K562 (cell line): ENCODE data around the gene CAPN5. TPM values are rescaled to one million over a fixed set of nuclear protein-coding genes. Genes with fewer than 3 reads are reported as not detected.
A peak's percentile ranks its signal among the peaks of the same experiment; 100 is the strongest.

Experiments used
- BRCA1 ChIP-seq, 2 experiments: fragments of 450-650 bp in 1 of 2; sonication (generic) in 1 of 2; formaldehyde crosslinking in 1 of 2; IDR thresholded peaks; 2 replicates each; pipeline versions ENCODE4 v1.5.0 to v1.6.1; 2017 to 2020; ENCODE audit warnings: mild to moderate bottlenecking in 1 of 2, missing genetic modification reagents in 1 of 2
- CBX8 ChIP-seq: fragments of 200-600 bp; sonication (generic); IDR thresholded peaks from 2 replicates; pipeline ENCODE4 v1.6.1; 2012; ENCODE audit warnings: borderline replicate concordance, mixed run types, low read depth, mild to moderate bottlenecking, moderate library complexity, mixed read lengths, low read length, control low read depth, inconsistent platforms; ENCODE audit not compliant: poor library complexity, severe bottlenecking; ENCODE audit errors: extremely low read depth
- ELF2 ChIP-seq: fragments of 250-450 bp; sonication (Bioruptor Pico); IDR thresholded peaks from 2 replicates; pipeline ENCODE4 v1.5.0; 2021; ENCODE audit warnings: mild to moderate bottlenecking
- ELF4 ChIP-seq: fragments of 450-650 bp; formaldehyde crosslinking; IDR thresholded peaks from 2 replicates; pipeline ENCODE4 v1.4.0; 2022; ENCODE audit warnings: missing genetic modification characterization
- EP300 ChIP-seq: IDR thresholded peaks from 2 replicates; pipeline ENCODE4 v1.6.1; 2012; ENCODE audit warnings: low read length, improper control_type of control experiment
- FOXK1 ChIP-seq: sonication (generic); formaldehyde crosslinking; IDR thresholded peaks from 2 replicates; pipeline ENCODE4 v1.8.0; 2022; ENCODE audit warnings: missing genetic modification reagents, mild to moderate bottlenecking, borderline replicate concordance
- MAFK ChIP-seq: IDR thresholded peaks from 2 replicates; pipeline ENCODE4 v1.6.1; 2011; ENCODE audit warnings: low read length, improper control_type of control experiment
- MXI1 ChIP-seq: IDR thresholded peaks from 2 replicates; pipeline ENCODE4 v1.6.1; 2011; ENCODE audit warnings: low read depth, mild to moderate bottlenecking, improper control_type of control experiment, low read length
- NFXL1 ChIP-seq: fragments of 450-650 bp; formaldehyde crosslinking; IDR thresholded peaks from 2 replicates; pipeline ENCODE4 v1.4.0; 2021; ENCODE audit warnings: mild to moderate bottlenecking
- NR2C1 ChIP-seq, 2 experiments: fragments of 450-650 bp; IDR thresholded peaks; 2 replicates each; pipeline ENCODE4 v1.6.1; 2017; ENCODE audit warnings: mild to moderate bottlenecking in 2 of 2, antibody characterized with exemption in 1 of 2, inconsistent platforms in 1 of 2, missing compliant biosample characterization in 1 of 2, missing genetic modification characterization in 1 of 2
- PCBP2 ChIP-seq: fragments of 200-400 bp; formaldehyde crosslinking; IDR thresholded peaks from 2 replicates; pipeline ENCODE4 v1.6.1; 2018; ENCODE audit warnings: low read length, low read depth, mild to moderate bottlenecking, moderate library complexity; ENCODE audit not compliant: poor library complexity, severe bottlenecking
- PHF20 ChIP-seq: fragments of 450-650 bp; IDR thresholded peaks from 2 replicates; pipeline ENCODE4 v1.6.1; 2018; ENCODE audit not compliant: partially characterized antibody
- POLR2A ChIP-seq: fragments of 450-650 bp; conservative IDR thresholded peaks from 2 replicates; pipeline ENCODE4 v1.6.1; 2016
- POU5F1 ChIP-seq: fragments of 150-350 bp; IDR thresholded peaks from 2 replicates; pipeline ENCODE4 v1.6.1; 2014; ENCODE audit warnings: borderline replicate concordance, low read length, low read depth, mild to moderate bottlenecking; ENCODE audit not compliant: partially characterized antibody
- PPARD ChIP-seq: fragments of 250-450 bp; sonication (Bioruptor Pico); IDR thresholded peaks from 2 replicates; pipeline ENCODE4 v1.8.0; 2022; ENCODE audit warnings: inconsistent platforms, mild to moderate bottlenecking, moderate library complexity
- RFX7 ChIP-seq: fragments of 250-450 bp; sonication (Bioruptor Pico); IDR thresholded peaks from 2 replicates; pipeline ENCODE4 v1.5.1; 2021; ENCODE audit warnings: mild to moderate bottlenecking
- RHOXF2B ChIP-seq: fragments of 250-450 bp; sonication (Bioruptor Pico); conservative IDR thresholded peaks from 2 replicates; pipeline ENCODE4 v1.5.1; 2021
- TEAD4 ChIP-seq, 2 experiments: sonication (generic) in 1 of 2; formaldehyde crosslinking in 1 of 2; IDR thresholded peaks; 2 replicates each; pipeline versions ENCODE4 v1.6.1 to v1.8.0; 2012 to 2022; ENCODE audit warnings: borderline replicate concordance in 1 of 2, inconsistent platforms in 1 of 2, low read length in 1 of 2, mild to moderate bottlenecking in 1 of 2, missing genetic modification reagents in 1 of 2
- TFE3 ChIP-seq: fragments of 450-650 bp; formaldehyde crosslinking; IDR thresholded peaks from 2 replicates; pipeline ENCODE4 v1.4.0; 2020; ENCODE audit warnings: mild to moderate bottlenecking, mixed read lengths
- ZNF175 ChIP-seq: fragments of 200-800 bp; sonication (Bioruptor generic); IDR thresholded peaks from 2 replicates; pipeline ENCODE4 v1.6.1; 2016; ENCODE audit warnings: low read depth, mild to moderate bottlenecking, missing genetic modification characterization, missing compliant biosample characterization
- ZNF239 ChIP-seq: fragments of 250-450 bp; sonication (Bioruptor Pico); IDR thresholded peaks from 2 replicates; pipeline ENCODE4 v1.4.0; 2020; ENCODE audit warnings: mild to moderate bottlenecking
- ZNF324 ChIP-seq: fragments of 250-450 bp; sonication (Bioruptor Pico); IDR thresholded peaks from 2 replicates; pipeline ENCODE4 v1.4.0; 2020; ENCODE audit warnings: mild to moderate bottlenecking
- ZNF668 ChIP-seq: fragments of 250-450 bp; sonication (Bioruptor Pico); IDR thresholded peaks from 2 replicates; pipeline ENCODE4 v1.8.0; 2022; ENCODE audit warnings: mild to moderate bottlenecking, inconsistent platforms
- ZSCAN32 ChIP-seq: fragments of 450-650 bp; formaldehyde crosslinking; IDR thresholded peaks from 2 replicates; pipeline ENCODE4 v1.4.0; 2020; ENCODE audit warnings: mild to moderate bottlenecking, moderate library complexity
- ZZZ3 ChIP-seq: fragments of 450-650 bp; IDR thresholded peaks from 2 replicates; pipeline ENCODE4 v1.6.1; 2016; ENCODE audit warnings: antibody characterized with exemption, mild to moderate bottlenecking, moderate library complexity
- polyA plus RNA-seq, 8 experiments: library from polyadenylated mRNA; depleted of rRNA in 4 of 8; stranded (reverse) in 5 of 8; unstranded in 3 of 8; fragments of >200 nt; fragmentation: Nextera tagmentation in 2 of 8; fragmentation: Illumina TruSeq in 1 of 8; extraction: Ambion mirVana in 2 of 8; extraction: Trizol in 1 of 8; gene quantifications; 2 replicates each; pipeline versions ENCODE4 v1.2.1 to v1.2.3, GENCODE V29; 2011 to 2014; ENCODE audit warnings: inconsistent platforms in 1 of 8, missing spikeins in 1 of 8
- total RNA-seq, 7 experiments: library from RNA; depleted of rRNA in 6 of 7; stranded (reverse); fragments of >200 nt in 6 of 7; fragmentation: Illumina TruSeq in 2 of 7; extraction: Trizol in 2 of 7; gene quantifications; 2 replicates each; pipeline versions ENCODE4 v1.2.1 to v1.2.3, GENCODE V29; 2011 to 2021; ENCODE audit warnings: low replicate concordance in 1 of 7
- TF ChIP-seq, protein P1 (sequence below): sonication (generic); formaldehyde crosslinking; IDR thresholded peaks from 2 replicates; pipeline ENCODE4 v1.8.0; 2022; ENCODE audit warnings: mild to moderate bottlenecking, missing genetic modification reagents

CAPN5 gene
- total and polyA plus RNA-seq, 9 of the 15 experiments (the other 6 are each of a cell fraction or from before 2014, with no cell fraction given), result 0.04 to 0.44 (median 0.14) TPM; not detected in 2

DNA sequence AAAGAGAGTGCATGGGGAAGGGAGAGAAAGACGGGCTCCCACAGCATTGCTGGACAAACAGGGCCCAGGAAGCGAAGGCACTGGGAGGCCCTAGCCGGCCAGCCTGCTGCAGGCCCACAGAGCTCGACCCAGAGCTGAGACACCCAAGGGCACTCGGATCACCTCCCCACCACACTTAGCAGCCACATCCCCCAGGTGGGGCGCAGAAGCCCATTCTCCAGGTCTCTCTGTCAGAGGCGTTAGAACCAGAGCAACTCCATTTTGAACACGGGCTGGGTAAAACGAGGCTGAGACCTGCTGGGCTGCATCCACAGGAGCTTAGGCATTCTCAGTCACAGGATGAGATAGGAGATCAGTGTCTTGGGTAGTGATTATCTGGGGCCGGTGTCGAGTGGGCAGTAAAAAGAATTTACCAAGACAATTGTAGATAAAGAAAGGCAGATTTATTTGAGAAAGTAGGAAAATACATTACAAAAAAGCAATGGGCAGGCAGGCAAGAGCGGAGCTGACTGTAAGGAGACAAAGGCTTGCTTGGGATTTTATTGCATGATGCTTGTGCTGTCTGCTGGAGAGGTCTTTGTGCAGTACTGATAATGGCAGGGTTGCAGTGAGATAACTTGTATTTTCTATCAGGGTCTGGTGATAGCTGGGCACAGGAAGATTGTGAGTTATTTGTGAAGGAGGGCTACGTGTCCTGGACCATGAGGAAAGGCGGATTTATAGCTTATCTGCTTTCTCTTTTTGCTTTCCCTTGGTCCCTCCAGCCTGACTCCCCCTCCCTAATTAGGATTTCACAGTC, 13.4 kb upstream of the CAPN5 start (continued):
- no peak for TF ChIP-seq CBX8
- peak; percentile 63; the same call in 1 of the 2 replicates for TF ChIP-seq ZNF239 (CRISPR knock-in tag)
- TF ChIP-seq POU5F1, result no peak
- no peak for TF ChIP-seq ELF2 (CRISPR knock-in tag)
- no peak for TF ChIP-seq ZZZ3
- no peak for TF ChIP-seq POLR2A
- peak; percentile 40; the same call in 1 of the 2 replicates for TF ChIP-seq TEAD4 (IDR thresholded peaks at IDR 0.05; ENCODE audit: low read length)
- TF ChIP-seq TEAD4 (CRISPR knock-in tag; IDR thresholded peaks at IDR 0.05; ENCODE audit: borderline replicate concordance), result no peak
- TF ChIP-seq NR2C1 (IDR thresholded peaks at IDR 0.05), result no peak
- no peak; the same call in 1 of the 2 replicates for TF ChIP-seq NR2C1 (tag; IDR thresholded peaks at IDR 0.05)
- TF ChIP-seq PHF20, result no peak
- TF ChIP-seq, protein P1, sequence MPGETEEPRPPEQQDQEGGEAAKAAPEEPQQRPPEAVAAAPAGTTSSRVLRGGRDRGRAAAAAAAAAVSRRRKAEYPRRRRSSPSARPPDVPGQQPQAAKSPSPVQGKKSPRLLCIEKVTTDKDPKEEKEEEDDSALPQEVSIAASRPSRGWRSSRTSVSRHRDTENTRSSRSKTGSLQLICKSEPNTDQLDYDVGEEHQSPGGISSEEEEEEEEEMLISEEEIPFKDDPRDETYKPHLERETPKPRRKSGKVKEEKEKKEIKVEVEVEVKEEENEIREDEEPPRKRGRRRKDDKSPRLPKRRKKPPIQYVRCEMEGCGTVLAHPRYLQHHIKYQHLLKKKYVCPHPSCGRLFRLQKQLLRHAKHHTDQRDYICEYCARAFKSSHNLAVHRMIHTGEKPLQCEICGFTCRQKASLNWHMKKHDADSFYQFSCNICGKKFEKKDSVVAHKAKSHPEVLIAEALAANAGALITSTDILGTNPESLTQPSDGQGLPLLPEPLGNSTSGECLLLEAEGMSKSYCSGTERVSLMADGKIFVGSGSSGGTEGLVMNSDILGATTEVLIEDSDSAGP (CRISPR knock-in tag), result no peak
- no peak for TF ChIP-seq MAFK
- no peak for TF ChIP-seq MXI1
- 0 out of 2 replicates have a peak, but pooled peaks have one; percentile 30 for TF ChIP-seq ZNF324 (CRISPR knock-in tag)
- 0 out of 2 replicates have a peak, but pooled peaks have one; percentile 53 for TF ChIP-seq ZSCAN32 (CRISPR knock-in tag)
- TF ChIP-seq ZNF175 (CRISPR knock-in tag), result no peak
- no peak for TF ChIP-seq RHOXF2B
- TF ChIP-seq PCBP2, result no peak
- peak; percentile 13; the same call in 1 of the 2 replicates for TF ChIP-seq EP300
- TF ChIP-seq RFX7 (CRISPR knock-in tag), result no peak
- 0 out of 2 replicates have a peak, but pooled peaks have one; percentile 48 for TF ChIP-seq ELF4 (CRISPR knock-in tag)
- peak; percentile 94 for TF ChIP-seq ZNF668 (CRISPR knock-in tag)
- TF ChIP-seq BRCA1 (IDR thresholded peaks at IDR 0.05), result no peak
- TF ChIP-seq BRCA1 (CRISPR knock-in tag; IDR thresholded peaks at IDR 0.05), result no peak
- TF ChIP-seq FOXK1, result no peak
- peak; percentile 32; the same call in 1 of the 2 replicates for TF ChIP-seq TFE3 (CRISPR knock-in tag)
- TF ChIP-seq NFXL1 (CRISPR knock-in tag), result peak; percentile 54; the same call in 1 of the 2 replicates
- no peak for TF ChIP-seq PPARD (CRISPR knock-in tag)
